ENCODE measurements around the gene SHFL.

Gene SHFL

GRCh38 chr19:10092648-10093294, 6.7 kb downstream of the SHFL start (continued):
- no peak for TF ChIP-seq CREB5 (CRISPR knock-in tag; IDR thresholded peaks at IDR 0.05; ENCODE audit: low read depth)
- no peak for TF ChIP-seq CSRNP3 (CRISPR knock-in tag; IDR thresholded peaks at IDR 0.05)
- no peak for TF ChIP-seq PATZ1 (CRISPR knock-in tag; IDR thresholded peaks at IDR 0.05; ENCODE audit: borderline replicate concordance)
- TF ChIP-seq POU6F1 (CRISPR knock-in tag; IDR thresholded peaks at IDR 0.05; ENCODE audit: borderline replicate concordance, low read depth) = no peak
- TF ChIP-seq PPARA (CRISPR knock-in tag; IDR thresholded peaks at IDR 0.05; ENCODE audit: borderline replicate concordance) = no peak
- TF ChIP-seq TOX (CRISPR knock-in tag; IDR thresholded peaks at IDR 0.05; ENCODE audit: borderline replicate concordance) = no peak
- no peak for TF ChIP-seq OSR1 (CRISPR knock-in tag; IDR thresholded peaks at IDR 0.05)
- no peak for TF ChIP-seq ZNF565 (CRISPR knock-in tag; conservative IDR thresholded peaks at IDR 0.05; ENCODE audit: low read depth)
- no peak for TF ChIP-seq RARB (CRISPR knock-in tag; IDR thresholded peaks at IDR 0.05)

- ATAC-seq = no peak
Observed at GRCh38 chr19:10093295-10094186, 7.4 kb downstream of the SHFL start.

More at GRCh38 chr19:10093295-10094186, 7.4 kb downstream of the SHFL start:
- TF ChIP-seq CSDC2 (CRISPR knock-in tag; IDR thresholded peaks at IDR 0.05) (no peak), CSRNP3 (CRISPR knock-in tag; IDR thresholded peaks at IDR 0.05) (no peak), ZNF565 (CRISPR knock-in tag; conservative IDR thresholded peaks at IDR 0.05; ENCODE audit: low read depth) (no peak), ZNF70 (CRISPR knock-in tag; IDR thresholded peaks at IDR 0.05) (no peak), ARNTL (CRISPR knock-in tag; IDR thresholded peaks at IDR 0.05; ENCODE audit: borderline replicate concordance, low read depth) (no peak), ZNF8 (CRISPR knock-in tag; IDR thresholded peaks at IDR 0.05) (no peak), TSHZ2 (CRISPR knock-in tag; IDR thresholded peaks at IDR 0.05) (no peak), POU6F1 (CRISPR knock-in tag; IDR thresholded peaks at IDR 0.05; ENCODE audit: borderline replicate concordance, low read depth) (no peak), ZC3H10 (CRISPR knock-in tag; IDR thresholded peaks at IDR 0.05) (no peak), ISL1 (CRISPR knock-in tag; IDR thresholded peaks at IDR 0.05) (no peak), TCF4 (CRISPR knock-in tag; IDR thresholded peaks at IDR 0.05; ENCODE audit: borderline replicate concordance) (no peak), CREB5 (CRISPR knock-in tag; IDR thresholded peaks at IDR 0.05; ENCODE audit: low read depth) (no peak), ZFP30 (CRISPR knock-in tag; IDR thresholded peaks at IDR 0.05) (no peak), GLIS3 (CRISPR knock-in tag; IDR thresholded peaks at IDR 0.05) (no peak), RARB (CRISPR knock-in tag; IDR thresholded peaks at IDR 0.05) (no peak), ESRRG (CRISPR knock-in tag; IDR thresholded peaks at IDR 0.05) (no peak), PPARA (CRISPR knock-in tag; IDR thresholded peaks at IDR 0.05; ENCODE audit: borderline replicate concordance) (no peak)
